Lower leg skin (tissue), 3 donors: ENCODE data around the gene C2CD3.

Experiments
- POLR2A ChIP-seq, 2 donors: fragments of 450-650 bp; IDR thresholded peaks; one replicate each; pipeline ENCODE4 v1.6.1; 2016 to 2017; ENCODE audit warnings: antibody characterized with exemption in 2 of 2, mild to moderate bottlenecking in 1 of 2, moderate library complexity in 1 of 2
- TF ChIP-seq, protein P1 (sequence below), 3 donors: fragments of 450-650 bp; IDR thresholded peaks; one replicate each; pipeline ENCODE4 v1.5.1; 2016; ENCODE audit warnings: antibody characterized with exemption in 3 of 3, mild to moderate bottlenecking in 3 of 3, moderate library complexity in 2 of 3

DNA sequence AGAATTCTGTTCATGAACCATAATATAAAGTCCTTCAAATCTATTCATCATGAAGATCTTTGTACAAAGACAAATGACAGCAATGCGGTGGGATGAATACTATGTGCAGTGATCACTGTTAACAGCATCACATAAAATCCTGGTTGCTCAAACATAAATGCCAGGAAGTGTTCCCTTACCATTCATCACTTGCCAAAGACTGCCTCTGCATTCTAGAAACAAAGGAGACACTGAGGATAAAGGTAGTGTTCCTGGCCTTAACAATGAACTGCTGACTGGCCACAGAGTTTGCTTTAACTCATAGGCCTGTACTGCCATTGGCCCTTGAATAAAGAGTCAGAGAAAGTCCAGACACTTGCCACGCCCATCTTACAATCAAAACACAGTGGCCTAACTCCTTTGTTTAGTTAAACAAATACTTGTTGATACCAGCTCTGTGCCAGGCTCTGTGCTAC, 29.5 kb downstream of the C2CD3 start:
- TF ChIP-seq POLR2A (IDR thresholded peaks at IDR 0.05) = no peak
- TF ChIP-seq, protein P1, sequence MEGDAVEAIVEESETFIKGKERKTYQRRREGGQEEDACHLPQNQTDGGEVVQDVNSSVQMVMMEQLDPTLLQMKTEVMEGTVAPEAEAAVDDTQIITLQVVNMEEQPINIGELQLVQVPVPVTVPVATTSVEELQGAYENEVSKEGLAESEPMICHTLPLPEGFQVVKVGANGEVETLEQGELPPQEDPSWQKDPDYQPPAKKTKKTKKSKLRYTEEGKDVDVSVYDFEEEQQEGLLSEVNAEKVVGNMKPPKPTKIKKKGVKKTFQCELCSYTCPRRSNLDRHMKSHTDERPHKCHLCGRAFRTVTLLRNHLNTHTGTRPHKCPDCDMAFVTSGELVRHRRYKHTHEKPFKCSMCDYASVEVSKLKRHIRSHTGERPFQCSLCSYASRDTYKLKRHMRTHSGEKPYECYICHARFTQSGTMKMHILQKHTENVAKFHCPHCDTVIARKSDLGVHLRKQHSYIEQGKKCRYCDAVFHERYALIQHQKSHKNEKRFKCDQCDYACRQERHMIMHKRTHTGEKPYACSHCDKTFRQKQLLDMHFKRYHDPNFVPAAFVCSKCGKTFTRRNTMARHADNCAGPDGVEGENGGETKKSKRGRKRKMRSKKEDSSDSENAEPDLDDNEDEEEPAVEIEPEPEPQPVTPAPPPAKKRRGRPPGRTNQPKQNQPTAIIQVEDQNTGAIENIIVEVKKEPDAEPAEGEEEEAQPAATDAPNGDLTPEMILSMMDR (IDR thresholded peaks at IDR 0.05) = no peak
